ENCODE data around the gene STARD13. TPM values are rescaled to one million over a fixed set of nuclear protein-coding genes. Genes with fewer than 3 reads are reported as not detected.
A peak's percentile ranks its signal among the peaks of the same experiment; 100 is the strongest.

STARD13 gene
- total RNA-seq, 4 donors from 2014 or later: 52.0 to 114 (median 89.2) TPM

DNA sequence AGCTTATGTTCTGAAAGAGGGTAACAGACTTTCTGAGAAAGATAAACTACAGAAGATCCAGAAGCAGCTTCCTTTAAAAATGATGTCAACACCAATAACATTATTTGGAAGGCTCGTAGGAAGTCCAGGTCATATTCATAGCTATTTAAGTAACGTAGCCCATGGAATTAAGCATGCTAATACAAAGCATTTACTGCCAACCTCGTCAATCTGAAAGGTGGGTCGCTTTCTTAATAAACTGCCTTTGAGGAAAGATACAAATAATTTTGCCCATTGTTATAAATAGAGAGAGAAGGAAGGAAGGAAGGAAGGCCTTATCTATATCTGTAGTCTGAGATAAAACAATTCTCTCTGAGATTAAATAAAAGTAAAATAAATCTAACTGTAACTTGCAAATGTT is 80.3 kb downstream of the STARD13 start:
- intact Hi-C loops (cut with DNase I): no loop called here

DNA sequence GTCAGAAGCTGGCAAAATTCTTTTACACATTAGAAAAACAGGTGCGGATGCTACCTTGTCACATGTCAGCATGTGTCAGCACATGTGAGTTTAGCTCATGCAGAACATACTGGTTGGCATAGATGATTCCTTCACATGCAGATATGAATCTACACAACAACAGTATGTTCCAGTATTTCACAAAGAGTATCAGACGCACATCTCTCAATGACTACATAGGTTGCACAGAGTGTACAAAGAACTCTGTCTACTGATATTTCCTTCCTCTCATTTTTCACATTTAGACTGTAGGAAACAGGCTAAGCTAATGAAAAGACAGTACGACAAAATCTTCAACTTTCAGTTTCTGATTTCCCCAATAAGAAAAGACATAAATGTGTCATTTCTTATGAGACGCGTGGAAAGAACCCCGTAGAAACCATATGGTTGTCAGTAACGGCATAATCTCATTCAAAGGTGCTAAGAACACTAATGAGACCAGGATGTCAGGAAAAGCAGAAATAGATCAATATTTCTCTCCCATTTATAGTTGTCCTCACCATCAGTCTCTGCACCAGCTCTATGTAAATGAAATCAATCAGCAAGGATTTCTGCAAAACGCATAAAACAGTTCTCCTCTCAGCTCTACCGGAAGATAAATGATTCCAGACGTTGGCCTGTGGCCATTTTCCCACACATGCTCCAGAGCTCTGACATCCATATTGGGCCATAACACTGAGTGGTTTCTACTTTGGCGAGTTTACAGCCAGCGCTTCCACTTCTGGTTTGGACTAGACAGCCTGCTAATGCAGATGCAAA is 81.2 kb downstream of the STARD13 start:
- WGBS, 2 donors: 69% methylated on average over 12 of the region's 12 CpGs
- intact Hi-C loops (cut with DNase I): no loop called here
- Histone ChIP-seq H3K4me1 (peaks cover 40 to 52% of the 10 kb centered on the region in 2 donors), H3K36me3 (no peaks in the 10 kb centered on the region), H3K4me3 (replicated peaks in 1 of 3) (no peak overlapping the region), H3K27me3 (no peaks in the 10 kb centered on the region), H3K9me3 (no peaks in the 10 kb centered on the region), H3K27ac (peak overlapping the region; percentile 23 to 64 (median 57))
- no peak for TF ChIP-seq POLR2A (IDR thresholded peaks at IDR 0.05)
- TF ChIP-seq CTCF (IDR thresholded peaks at IDR 0.05): no peak
- DNase-seq: peak in 1 of 2 donors; percentile 15

More for the DNA sequence above, 80.3 kb downstream of the STARD13 start:
- H3K4me3 ChIP-seq (replicated peaks in 1 of 3): no peak overlapping the region
- no peaks in the 10 kb centered on the region for H3K9me3 ChIP-seq
- no peaks in the 10 kb centered on the region for H3K27me3 ChIP-seq
- H3K27ac ChIP-seq: peak overlapping the region; percentile 23 to 64 (median 57)
- no peaks in the 10 kb centered on the region for H3K36me3 ChIP-seq
- H3K4me1 ChIP-seq: peaks cover 38 to 43% of the 10 kb centered on the region in 2 donors
- TF ChIP-seq CTCF (IDR thresholded peaks at IDR 0.05): no peak
- TF ChIP-seq POLR2A (IDR thresholded peaks at IDR 0.05): no peak
- WGBS, 2 donors: 53 to 75% methylated on average over 4 of the region's 4 CpGs
- no peak for DNase-seq

GRCh38 chr13:33202644-33203169 is 82.8 kb downstream of the STARD13 start:
- intact Hi-C loops (cut with DNase I): no loop called here
- Histone ChIP-seq H3K4me1 (peaks cover 35 to 44% of the 10 kb centered on the region in 2 donors), H3K9me3 (no peaks in the 10 kb centered on the region), H3K27ac (no peak overlapping the region), H3K4me3 (replicated peaks in 1 of 3) (no peak overlapping the region), H3K36me3 (no peaks in the 10 kb centered on the region), H3K27me3 (no peaks in the 10 kb centered on the region)
- TF ChIP-seq POLR2A (IDR thresholded peaks at IDR 0.05) (no peak), CTCF (IDR thresholded peaks at IDR 0.05) (no peak)
- whole genome bisulfite sequencing, 2 donors: 87 to 89% methylated on average over 8 of the region's 8 CpGs
- no peak for DNase-seq

GRCh38 chr13:33201659-33202058 is 83.9 kb downstream of the STARD13 start:
- WGBS, 2 donors: 76 to 77% methylated on average over 1 of the region's 1 CpG

More at GRCh38 chr13:33201659-33202058, 83.9 kb downstream of the STARD13 start:
- TF ChIP-seq CTCF (IDR thresholded peaks at IDR 0.05): no peak
- no peak for TF ChIP-seq POLR2A (IDR thresholded peaks at IDR 0.05)
- Histone ChIP-seq H3K9me3 (no peaks in the 10 kb centered on the region), H3K27ac (no peak overlapping the region), H3K4me3 (replicated peaks in 1 of 3) (no peak overlapping the region), H3K4me1 (peaks cover 25 to 34% of the 10 kb centered on the region in 2 donors), H3K36me3 (no peaks in the 10 kb centered on the region), H3K27me3 (no peaks in the 10 kb centered on the region)
- no peak for DNase-seq
- intact Hi-C loops (cut with DNase I): no loop called here
